ENCODE measurements around the gene OR5K2. TPM values are rescaled to one million over a fixed set of nuclear protein-coding genes. Genes with fewer than 3 reads are reported as not detected.

The OR5K2 gene
- polyA plus RNA-seq, 6 donors from 2014 or later: not detected

Other genes with a start within 250 kb of the OR5K2 start
- gene OR5H6, start 233.4 kb upstream of the OR5K2 start, polyA plus RNA-seq (ENCODE audit: low read depth in 6 of 6): not detected
- gene OR5H2, start 215.2 kb upstream of the OR5K2 start, polyA plus RNA-seq (ENCODE audit: low read depth in 6 of 6): not detected
- not detected for gene OR5K4, start 143.8 kb upstream of the OR5K2 start, polyA plus RNA-seq (ENCODE audit: low read depth in 6 of 6)
- not detected for gene OR5K3, start 107.0 kb upstream of the OR5K2 start, polyA plus RNA-seq (ENCODE audit: low read depth in 6 of 6)
- not detected for gene OR5K1, start 34.5 kb upstream of the OR5K2 start, polyA plus RNA-seq (ENCODE audit: low read depth in 6 of 6)
- gene CLDND1, start 25.2 kb downstream of the OR5K2 start, polyA plus RNA-seq (ENCODE audit: low read depth in 6 of 6): 100 to 1,000 TPM in 1 of 6 donors, 10 to 100 TPM in 5; 53.1 to 153 (median 66.3) TPM
- under 1 TPM in 2 of 6 donors, not detected in 4; 0.25 to 0.32 TPM for gene GPR15, start 34.3 kb downstream of the OR5K2 start, polyA plus RNA-seq (ENCODE audit: low read depth in 6 of 6)
- gene CPOX, start 95.9 kb downstream of the OR5K2 start, polyA plus RNA-seq (ENCODE audit: low read depth in 6 of 6): 1 to 10 TPM; 1.9 to 3.5 (median 2.4) TPM